Fibroblast of mammary gland (primary cell): ENCODE results near the gene NCKIPSD.
A peak's percentile ranks its signal among the peaks of the same experiment; 100 is the strongest.

Experiments
- DNase-seq: peaks from one replicate; pipeline ENCODE4 v3.0.0-alpha.2; 2010; ENCODE audit warnings: low read depth
- H3K4me3 ChIP-seq: 2 replicates; pipeline ENCODE4 v1.5.1; 2011; ENCODE audit warnings: low read depth, mild to moderate bottlenecking, low read length, moderate library complexity; ENCODE audit not compliant: control insufficient read depth
- TF ChIP-seq, protein P1 (sequence below): conservative IDR thresholded peaks from 2 replicates; pipeline ENCODE4 v1.5.1; 2011; ENCODE audit warnings: low read depth, low read length, inconsistent platforms; ENCODE audit not compliant: control insufficient read depth, insufficient read depth

The NCKIPSD gene

DNA sequence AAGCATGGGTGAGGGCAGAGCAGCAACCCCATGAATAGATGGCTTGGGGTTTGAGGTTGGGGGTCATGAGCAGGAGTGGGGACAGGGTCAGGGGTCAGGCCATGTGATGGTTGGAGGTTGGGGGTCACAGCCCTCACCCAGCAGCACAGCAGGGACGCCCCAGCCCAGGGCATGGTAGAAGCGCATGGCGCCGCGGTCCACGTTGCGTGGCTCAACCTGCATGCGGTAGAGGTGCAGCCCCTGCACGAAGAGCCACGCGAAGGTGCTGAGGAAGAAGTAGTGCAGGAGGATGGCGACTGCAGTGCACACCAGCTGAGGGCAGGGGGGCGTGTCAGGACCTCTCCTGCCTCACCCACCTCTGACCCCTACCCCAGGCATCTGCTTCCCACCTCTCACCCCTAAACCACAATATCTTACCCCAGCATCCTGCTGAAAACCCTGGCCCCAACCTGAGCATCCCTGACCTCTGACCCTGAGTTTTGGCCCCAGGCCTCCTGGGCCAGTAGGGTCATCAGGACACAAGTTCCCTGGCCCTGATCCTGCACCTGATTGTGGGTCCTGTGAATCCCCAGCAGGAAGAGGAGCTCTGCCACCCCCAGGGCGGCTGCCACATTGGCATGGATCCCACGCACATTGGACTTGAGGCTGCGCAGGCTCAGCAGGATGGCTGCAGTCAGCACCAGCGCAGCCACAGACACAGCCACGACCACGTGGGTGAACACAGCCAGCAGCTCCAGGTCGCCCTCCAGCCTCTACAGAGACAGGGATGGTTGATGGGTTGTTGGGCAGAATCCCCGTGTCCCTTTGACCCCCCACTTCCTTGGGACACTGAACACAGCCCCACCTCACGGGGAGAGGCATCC, 40.6 kb downstream of the NCKIPSD start:
- TF ChIP-seq, protein P1, sequence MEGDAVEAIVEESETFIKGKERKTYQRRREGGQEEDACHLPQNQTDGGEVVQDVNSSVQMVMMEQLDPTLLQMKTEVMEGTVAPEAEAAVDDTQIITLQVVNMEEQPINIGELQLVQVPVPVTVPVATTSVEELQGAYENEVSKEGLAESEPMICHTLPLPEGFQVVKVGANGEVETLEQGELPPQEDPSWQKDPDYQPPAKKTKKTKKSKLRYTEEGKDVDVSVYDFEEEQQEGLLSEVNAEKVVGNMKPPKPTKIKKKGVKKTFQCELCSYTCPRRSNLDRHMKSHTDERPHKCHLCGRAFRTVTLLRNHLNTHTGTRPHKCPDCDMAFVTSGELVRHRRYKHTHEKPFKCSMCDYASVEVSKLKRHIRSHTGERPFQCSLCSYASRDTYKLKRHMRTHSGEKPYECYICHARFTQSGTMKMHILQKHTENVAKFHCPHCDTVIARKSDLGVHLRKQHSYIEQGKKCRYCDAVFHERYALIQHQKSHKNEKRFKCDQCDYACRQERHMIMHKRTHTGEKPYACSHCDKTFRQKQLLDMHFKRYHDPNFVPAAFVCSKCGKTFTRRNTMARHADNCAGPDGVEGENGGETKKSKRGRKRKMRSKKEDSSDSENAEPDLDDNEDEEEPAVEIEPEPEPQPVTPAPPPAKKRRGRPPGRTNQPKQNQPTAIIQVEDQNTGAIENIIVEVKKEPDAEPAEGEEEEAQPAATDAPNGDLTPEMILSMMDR: no peak
- DNase-seq: no peak

DNA sequence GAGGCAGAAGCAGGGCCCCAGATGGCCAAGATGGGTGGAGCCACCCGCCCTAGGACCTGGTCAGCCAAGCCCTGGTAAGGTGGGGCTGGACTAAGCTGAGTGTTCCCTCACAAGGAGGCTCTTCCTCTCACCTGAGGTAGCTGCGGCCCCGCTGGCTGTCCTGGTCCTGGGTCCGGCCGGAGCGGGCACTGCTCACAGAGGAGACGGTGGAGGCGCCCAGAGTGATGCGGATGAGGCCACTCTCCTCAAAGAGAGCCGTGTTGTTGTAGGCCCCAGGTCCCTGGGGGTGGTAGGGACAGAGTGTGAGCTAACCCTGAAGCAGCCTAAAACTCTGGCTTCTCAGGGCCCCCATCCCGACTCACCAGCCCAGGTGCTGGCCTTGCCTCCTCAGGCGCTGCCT, 43.1 kb downstream of the NCKIPSD start:
- TF ChIP-seq, protein P1: no peak
- no peak for DNase-seq
- H3K4me3 ChIP-seq: no peak overlapping the region

More for the DNA sequence above, 40.6 kb downstream of the NCKIPSD start:
- H3K4me3 ChIP-seq: no peak overlapping the region

DNA sequence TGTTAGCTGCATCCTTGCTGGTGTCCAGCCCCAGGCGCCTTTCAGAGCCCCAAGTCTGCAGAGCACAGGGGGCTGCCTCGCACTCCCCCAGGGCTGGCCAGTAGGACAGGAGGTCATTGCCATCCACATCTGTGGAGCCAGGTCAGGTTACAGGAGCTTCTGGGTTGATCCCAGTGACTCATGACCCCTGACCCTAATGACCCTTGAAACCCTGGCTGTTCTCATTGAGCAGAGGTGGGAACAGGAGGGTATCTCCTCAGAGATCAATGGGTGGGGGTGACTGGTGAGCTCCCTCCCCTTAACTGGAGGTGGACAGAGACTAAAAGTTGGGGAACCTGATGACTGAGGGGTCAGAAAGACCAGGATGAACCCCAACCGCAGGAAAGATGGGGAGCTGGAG, 44.3 kb downstream of the NCKIPSD start:
- H3K4me3 ChIP-seq: no peak overlapping the region
- TF ChIP-seq, protein P1: no peak
- DNase-seq: no peak

DNA sequence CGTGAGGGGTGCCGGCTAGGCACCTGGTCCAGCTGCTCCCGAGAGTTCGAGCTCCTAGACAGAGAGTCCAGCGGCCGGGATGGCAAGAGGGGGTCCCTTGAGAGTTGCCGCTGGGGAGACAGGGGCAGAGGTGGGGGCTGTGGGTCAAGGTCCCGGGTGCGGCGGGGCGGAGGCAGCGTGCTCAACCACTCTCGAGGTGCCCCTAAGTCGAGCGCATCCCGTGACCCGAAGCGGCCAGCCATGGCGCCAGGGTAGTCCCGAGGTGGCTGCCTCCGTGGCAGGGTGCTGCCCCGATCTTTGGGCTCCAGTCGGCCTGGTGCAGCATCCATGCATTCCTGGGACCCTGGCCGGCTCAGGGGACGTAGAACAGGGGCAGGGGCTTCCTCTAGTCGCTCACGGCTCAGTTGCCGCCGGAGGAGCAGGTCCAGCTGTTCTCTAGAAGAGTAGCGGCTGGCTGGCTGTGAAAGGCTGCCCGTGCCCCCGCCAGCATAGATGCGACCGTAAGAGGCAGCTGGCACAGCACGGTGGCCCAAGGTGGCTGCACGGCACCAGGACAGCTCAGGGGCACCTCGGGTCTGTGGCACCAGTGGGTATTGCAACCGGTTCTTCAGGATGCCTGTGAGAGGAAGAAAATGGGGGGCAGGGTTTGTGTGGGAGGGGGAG, 45.6 kb downstream of the NCKIPSD start:
- no peak for DNase-seq
- no peak overlapping the region for H3K4me3 ChIP-seq
- TF ChIP-seq, protein P1: no peak

DNA sequence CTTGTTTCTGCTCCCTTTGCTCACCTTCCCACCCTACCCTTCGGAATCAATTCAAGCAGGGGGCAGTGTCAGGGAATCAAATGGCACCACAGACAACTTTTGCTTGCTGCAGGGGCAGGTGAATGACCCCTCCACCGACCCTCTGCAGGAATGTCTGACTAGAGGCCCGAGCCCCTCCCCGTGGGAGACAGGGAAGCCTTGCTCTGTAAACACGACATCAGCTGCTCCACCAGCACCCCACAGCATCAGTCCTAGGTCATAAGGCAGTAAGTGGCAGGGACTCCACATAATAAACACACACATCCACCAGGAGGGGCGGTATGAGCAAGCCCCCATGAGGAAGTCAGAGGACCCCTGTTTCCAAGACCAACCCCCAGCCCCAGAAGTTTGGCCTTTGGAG, 48.4 kb downstream of the NCKIPSD start:
- TF ChIP-seq, protein P1: no peak
- H3K4me3 ChIP-seq: no peak overlapping the region

DNA sequence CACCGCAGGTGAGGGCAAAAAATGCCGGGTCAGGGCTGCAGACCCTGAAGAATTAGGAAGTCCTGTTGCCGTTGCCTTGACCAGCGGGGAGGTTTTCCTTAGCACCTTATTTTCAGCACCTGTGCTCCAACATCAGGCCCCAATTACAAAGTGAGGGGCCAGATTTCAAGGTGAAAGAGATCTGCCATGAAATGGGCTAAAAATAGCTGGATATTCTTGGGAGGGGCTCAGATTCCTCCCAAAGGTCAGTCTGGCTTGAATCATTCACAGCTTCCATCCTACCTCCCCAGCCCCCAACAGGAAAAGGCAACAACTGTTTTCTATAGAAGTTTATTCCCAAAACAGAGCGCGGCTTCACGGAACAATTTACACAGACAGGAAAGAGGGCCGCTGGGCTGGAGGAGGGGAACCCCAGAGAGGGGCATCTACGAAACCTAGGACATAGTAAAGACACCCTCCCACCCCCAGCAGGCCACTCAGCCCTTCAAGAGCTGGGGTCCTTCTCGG, 49.5 kb downstream of the NCKIPSD start:
- no peak for DNase-seq
- TF ChIP-seq, protein P1: no peak
- peak overlapping the region; percentile 82 for H3K4me3 ChIP-seq

More for the DNA sequence above, 48.4 kb downstream of the NCKIPSD start:
- DNase-seq: no peak
